ENCODE measurements around the gene TMCC3.
"Not testable (repeated sequence)": the region's sequence is repeated elsewhere in the genome, so short reads cannot be mapped to it uniquely, and the experiment has no call there.

Gene TMCC3

GRCh38 chr12:94565683-94566082 is 84.7 kb downstream of the TMCC3 start:
- no peak for DNase-seq (ENCODE audit: low read depth)

- DNase-seq (ENCODE audit: low read depth) = no peak
Observed at GRCh38 chr12:94563286-94563685, 87.1 kb downstream of the TMCC3 start.

- no peak for DNase-seq (ENCODE audit: low read depth)
Observed at GRCh38 chr12:94561943-94562411, 88.4 kb downstream of the TMCC3 start.

- DNase-seq (ENCODE audit: low read depth) = peak; percentile 55
Observed at GRCh38 chr12:94560431-94561221, 89.7 kb downstream of the TMCC3 start.

- DNase-seq (ENCODE audit: low read depth) = no peak
Observed at GRCh38 chr12:94558612-94559011, 91.7 kb downstream of the TMCC3 start.

GRCh38 chr12:94557746-94558295 is 92.5 kb downstream of the TMCC3 start:
- DNase-seq (ENCODE audit: low read depth) = no peak

- DNase-seq (ENCODE audit: low read depth) = no peak
Observed at GRCh38 chr12:94555687-94556086, 94.7 kb downstream of the TMCC3 start.

- no peak for DNase-seq (ENCODE audit: low read depth)
Observed at GRCh38 chr12:94553875-94554274, 96.5 kb downstream of the TMCC3 start.

- DNase-seq (ENCODE audit: low read depth) = peak; percentile 73
Observed at GRCh38 chr12:94553130-94553519, 97.2 kb downstream of the TMCC3 start.

GRCh38 chr12:94551810-94552209 is 98.5 kb downstream of the TMCC3 start:
- no peak for DNase-seq (ENCODE audit: low read depth)

- no peak for DNase-seq (ENCODE audit: low read depth)
Observed at GRCh38 chr12:94550964-94551363, 99.4 kb downstream of the TMCC3 start.

- DNase-seq (ENCODE audit: low read depth) = not testable (repeated sequence)
Observed at GRCh38 chr12:94548833-94549232, 101.5 kb downstream of the TMCC3 start.

GRCh38 chr12:94545935-94546771 is 104.2 kb downstream of the TMCC3 start:
- DNase-seq (ENCODE audit: low read depth) = no peak

- DNase-seq (ENCODE audit: low read depth) = no peak
Observed at GRCh38 chr12:94544355-94544754, 106.0 kb downstream of the TMCC3 start.

GRCh38 chr12:94538318-94538717 is 112.0 kb downstream of the TMCC3 start:
- DNase-seq (ENCODE audit: low read depth) = no peak

GRCh38 chr12:94536040-94536965 is 114.1 kb downstream of the TMCC3 start:
- no peak for DNase-seq (ENCODE audit: low read depth)

- no peak for DNase-seq (ENCODE audit: low read depth)
Observed at GRCh38 chr12:94535510-94535921, 114.8 kb downstream of the TMCC3 start.

- no peak for DNase-seq (ENCODE audit: low read depth)
Observed at GRCh38 chr12:94534774-94535509, 115.4 kb downstream of the TMCC3 start.

GRCh38 chr12:94534278-94534677 is 116.1 kb downstream of the TMCC3 start:
- no peak for DNase-seq (ENCODE audit: low read depth)

- DNase-seq (ENCODE audit: low read depth) = peak; percentile 11
Observed at GRCh38 chr12:94532490-94533422, 117.6 kb downstream of the TMCC3 start.

Data from HS-5 (cell line).